GM18951 (cell line): Measurements from ENCODE around the gene MOK.

Experiments
- POLR2A ChIP-seq: IDR thresholded peaks from 4 replicates; pipeline ENCODE4 v1.6.1; 2011; ENCODE audit warnings: mild to moderate bottlenecking; ENCODE audit not compliant: insufficient read length, insufficient read depth; ENCODE audit errors: extremely low read depth
- in situ Hi-C: fragments of 300-500 bp; cut with MboI; formaldehyde crosslinking; loops from one replicate; pipeline ENCODE4 v1.12.0; 2022; ENCODE audit warnings: low sequenced_read_pairs, mixed read lengths, inconsistent platforms; ENCODE audit not compliant: unreplicated experiment

The MOK gene

DNA sequence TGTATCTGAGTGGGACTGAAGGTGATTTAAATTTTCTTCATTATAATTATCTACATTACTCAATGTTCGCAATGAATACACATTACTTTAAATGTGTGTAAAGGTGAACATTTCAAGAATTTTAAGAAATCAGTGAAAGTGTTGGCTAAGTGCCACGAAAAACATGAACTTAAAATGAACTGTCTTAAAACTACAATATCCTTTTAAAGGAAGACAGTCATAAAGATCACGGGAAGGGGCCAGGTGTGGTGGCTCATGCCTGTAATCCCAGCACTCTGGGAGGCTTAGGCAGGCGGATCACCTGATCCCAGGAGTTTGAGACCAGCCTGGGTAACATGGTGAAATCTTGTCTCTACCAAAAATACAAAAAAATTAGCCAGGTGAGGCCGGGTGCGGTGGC lies 11.2 kb downstream of the MOK start:
- in situ Hi-C loops: no loop called here
- no peak for TF ChIP-seq POLR2A

- no peak for TF ChIP-seq POLR2A
- in situ Hi-C loops: no loop called here
These were observed 12.5 kb downstream of the MOK start for GRCh38 chr14:102292441-102292840.

GRCh38 chr14:102288139-102288538 lies 16.8 kb downstream of the MOK start:
- TF ChIP-seq POLR2A: no peak

DNA sequence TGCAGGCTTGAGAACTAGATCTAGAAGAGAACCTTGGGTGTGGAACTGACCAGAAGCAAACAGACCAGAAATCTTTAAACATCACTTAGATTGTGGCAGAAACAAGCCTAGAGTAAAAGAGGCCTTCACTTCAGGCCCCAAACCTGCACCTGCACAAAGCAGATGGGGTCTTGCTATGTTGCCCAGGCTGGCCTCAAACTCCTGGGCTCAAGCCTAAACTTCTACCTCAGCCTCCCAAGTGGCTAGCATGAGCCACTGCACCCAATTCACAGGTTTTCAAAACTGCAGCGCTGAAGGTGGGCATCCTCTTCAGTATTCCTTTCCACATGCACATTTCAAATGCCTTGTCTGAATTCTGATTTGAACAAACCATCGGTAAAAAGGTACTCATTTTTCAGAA lies 19.9 kb downstream of the MOK start:
- in situ Hi-C loops: no loop called here
- no peak for TF ChIP-seq POLR2A

More at GRCh38 chr14:102288139-102288538, 16.8 kb downstream of the MOK start:
- in situ Hi-C loops: no loop called here

- no peak for TF ChIP-seq POLR2A
- in situ Hi-C loops: no loop called here
These were observed 21.3 kb downstream of the MOK start for GRCh38 chr14:102283631-102284129.

DNA sequence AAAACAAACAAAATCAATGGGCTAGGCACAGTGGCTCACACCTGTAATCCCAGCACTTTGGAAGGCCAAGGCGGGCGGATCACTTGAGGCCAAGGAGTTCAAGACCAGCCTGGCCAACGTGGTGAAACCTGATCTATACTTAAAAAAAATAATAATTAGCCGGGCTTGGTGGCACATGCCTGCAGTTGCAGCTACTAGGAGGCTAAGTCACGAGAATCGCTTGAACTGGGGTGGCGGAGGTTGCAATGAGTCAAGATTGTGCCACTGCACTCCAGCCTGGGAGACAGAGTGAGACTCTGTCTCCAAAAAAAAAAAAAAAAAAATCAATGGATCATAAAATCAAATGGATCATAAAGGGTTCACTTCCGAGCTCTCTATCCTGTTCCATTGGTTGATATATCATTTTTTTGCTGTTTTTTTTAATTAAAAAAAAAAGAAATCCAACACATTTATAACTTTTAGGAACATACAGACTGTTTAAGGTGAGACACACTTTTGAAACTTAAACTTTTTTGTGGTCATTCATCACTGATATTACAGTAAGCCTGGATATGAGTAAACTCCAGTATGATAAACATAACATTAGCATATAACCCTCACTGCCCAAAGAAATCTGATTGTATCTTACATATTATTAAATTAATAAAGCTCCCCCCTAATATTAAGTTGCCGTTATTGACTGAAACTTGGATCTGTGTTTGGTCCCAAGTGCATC lies 22.1 kb downstream of the MOK start:
- TF ChIP-seq POLR2A: no peak
- in situ Hi-C loops: no loop called here

GRCh38 chr14:102280376-102280962 lies 24.5 kb downstream of the MOK start:
- no peak for TF ChIP-seq POLR2A
- in situ Hi-C loops: no loop called here

DNA sequence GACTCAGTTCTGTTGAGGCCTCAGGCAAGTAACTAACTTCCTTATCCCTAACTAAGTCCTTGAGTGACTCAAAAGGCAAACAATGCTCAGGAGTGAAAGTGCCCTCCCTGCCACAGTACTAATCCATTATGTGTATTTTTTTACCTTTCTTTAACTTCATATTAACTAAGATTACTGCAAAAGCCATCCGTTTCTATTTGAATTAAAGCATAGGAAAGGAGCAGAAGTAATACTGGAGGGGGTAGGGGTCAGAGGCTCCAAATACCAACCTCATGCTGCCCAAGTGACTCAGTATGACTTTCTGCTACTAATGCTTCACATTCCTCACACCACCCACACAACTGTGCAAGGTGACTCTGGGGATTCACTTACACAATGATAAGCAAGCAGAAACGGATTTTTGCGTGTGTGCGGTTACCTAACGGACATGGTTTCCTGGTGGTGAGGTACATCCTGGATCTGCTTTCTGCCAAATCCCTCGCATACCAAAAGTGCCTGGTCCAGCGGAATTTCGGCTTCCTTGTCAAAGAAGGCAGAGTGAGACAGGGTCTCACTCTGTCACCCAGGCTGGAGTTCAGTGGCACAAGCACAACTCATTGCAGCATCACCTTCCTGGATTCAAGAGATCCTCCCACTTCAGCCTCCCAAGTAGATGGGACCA lies 25.1 kb downstream of the MOK start:
- no peak for TF ChIP-seq POLR2A
- in situ Hi-C loops: no loop called here

- in situ Hi-C loops: no loop called here
- no peak for TF ChIP-seq POLR2A
These were observed 25.7 kb downstream of the MOK start for GRCh38 chr14:102279282-102279681.

DNA sequence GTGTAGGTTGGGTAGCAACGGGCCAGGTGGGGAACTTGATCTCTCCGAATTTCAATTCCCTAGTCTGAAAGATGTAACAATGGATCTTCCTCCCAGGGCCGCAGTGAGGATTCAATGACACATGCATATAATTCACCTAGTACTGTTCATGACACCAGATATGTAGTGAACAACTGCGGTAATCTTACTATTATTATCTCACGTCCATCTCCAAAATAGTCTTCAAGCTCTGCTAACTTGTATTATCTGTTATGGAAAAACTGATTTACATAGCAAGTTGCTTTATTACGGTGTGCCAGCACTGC lies 26.4 kb downstream of the MOK start:
- in situ Hi-C loops: no loop called here
- no peak for TF ChIP-seq POLR2A

DNA sequence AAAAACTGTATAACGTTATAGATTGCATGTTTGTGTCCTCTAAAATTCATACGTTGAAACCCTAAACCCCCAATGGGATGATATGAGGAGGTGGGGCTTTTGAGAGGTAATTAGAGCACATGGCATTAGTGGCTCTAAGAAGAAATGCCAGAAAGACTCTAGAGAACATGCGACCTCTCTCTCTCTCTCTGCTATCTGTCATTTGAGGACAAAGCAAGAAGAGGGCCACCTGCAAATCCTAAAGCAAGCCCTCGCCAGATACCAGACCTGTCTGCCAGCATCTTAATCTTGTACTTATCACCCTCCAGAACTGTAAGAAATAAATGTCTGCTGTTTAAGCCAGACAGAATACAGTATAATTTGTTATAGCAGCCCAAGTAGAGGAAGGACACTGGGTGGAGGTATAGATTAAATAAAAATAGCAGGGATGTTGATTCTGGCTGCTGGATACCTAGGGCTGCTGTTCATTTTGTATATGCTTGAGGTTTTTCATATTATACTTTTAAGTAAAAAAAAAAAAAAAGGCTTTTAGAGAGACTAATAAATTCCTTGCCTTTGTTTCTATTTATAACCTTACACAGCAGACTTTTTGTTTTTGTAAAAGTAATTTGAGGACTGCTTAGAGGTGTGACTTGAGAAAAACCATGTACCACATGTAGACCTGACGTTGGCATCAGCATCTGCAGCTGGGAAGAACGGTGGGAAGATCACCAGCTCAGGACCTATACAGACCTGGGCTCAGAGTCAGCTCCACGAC lies 26.9 kb downstream of the MOK start:
- in situ Hi-C loops: no loop called here
- no peak for TF ChIP-seq POLR2A

- in situ Hi-C loops: no loop called here
- no peak for TF ChIP-seq POLR2A
These were observed 29.1 kb downstream of the MOK start for GRCh38 chr14:102275866-102276265.

DNA sequence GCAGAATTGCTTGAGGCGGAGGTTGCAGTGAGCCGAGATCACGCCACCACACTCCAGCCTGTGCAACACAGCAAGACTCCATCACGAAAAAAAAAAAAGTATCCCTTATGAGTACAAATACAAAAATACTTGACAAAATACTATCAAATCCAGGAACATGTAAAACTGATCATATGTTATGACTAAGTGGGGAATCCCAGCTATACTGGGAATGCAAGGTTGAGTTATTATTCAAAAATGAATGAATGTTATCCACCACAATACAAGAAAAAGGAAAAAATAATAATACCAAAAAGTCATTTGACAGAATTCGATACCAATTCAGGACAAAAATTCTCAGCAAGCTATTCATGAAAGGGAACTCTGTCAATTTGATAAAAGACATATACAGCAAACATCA lies 32.6 kb downstream of the MOK start:
- TF ChIP-seq POLR2A: no peak

DNA sequence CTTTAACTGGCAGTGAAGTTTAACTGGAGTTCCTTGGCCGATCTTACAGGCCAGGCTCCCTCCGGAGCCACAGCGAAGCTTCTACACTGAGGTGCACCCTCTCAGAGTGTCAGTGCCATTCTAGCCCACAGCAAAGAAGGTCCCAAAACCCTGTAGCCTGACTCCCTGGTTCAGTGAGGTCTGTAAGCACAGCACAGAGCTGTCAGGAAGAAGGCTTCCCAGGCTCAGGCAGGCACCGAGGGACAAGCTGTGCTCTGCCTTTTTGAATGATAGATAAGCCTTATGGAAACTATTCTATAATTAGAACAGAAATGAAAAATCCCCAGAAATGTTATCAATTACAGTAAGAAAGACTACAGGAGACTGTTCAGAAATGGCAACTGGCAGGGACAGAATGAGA lies 40.2 kb downstream of the MOK start:
- TF ChIP-seq POLR2A: no peak

More for the DNA sequence above, 32.6 kb downstream of the MOK start:
- in situ Hi-C loops: no loop called here

GRCh38 chr14:102264355-102264754 lies 40.6 kb downstream of the MOK start:
- no peak for TF ChIP-seq POLR2A
- in situ Hi-C loops: no loop called here

More for the DNA sequence above, 40.2 kb downstream of the MOK start:
- in situ Hi-C loops: no loop called here
